Measurements from ENCODE around the gene SPHK1.

GRCh38 chr17:76384222-76384986 lies at the start of gene SPHK1:
- TF ChIP-seq CTCF (IDR thresholded peaks at IDR 0.05): no peak
- TF ChIP-seq POLR2A (IDR thresholded peaks at IDR 0.05): peak in 1 of 2 donors; percentile 24
